Common myeloid progenitor, CD34-positive (primary cell): ENCODE data around the gene RASL12.

Source experiments
- CTCF ChIA-PET: fragments of 350-600 bp; sonication (Branson Sonifier 250); formaldehyde crosslinking; loops from one replicate; lab custom pipeline; 2021; ENCODE audit warnings: antibody characterized with exemption; lab: Charles Lee
- POLR2A ChIA-PET: fragments of 350-600 bp; sonication (Branson Sonifier 250); formaldehyde crosslinking; loops from one replicate; lab custom pipeline; 2021; ENCODE audit warnings: antibody characterized with exemption; lab: Charles Lee
- DNase-seq, 3 donors: peaks; one replicate each; pipeline versions ENCODE4 v3.0.0 to v3.0.0-alpha.2; 2013
- H3K27ac ChIP-seq, 2 experiments: 1 replicate in 1 of 2; 2 replicates in 1 of 2; pipeline ENCODE4 v1.7.0; 2013; ENCODE audit warnings: inconsistent platforms in 2 of 2, low read length in 2 of 2, mild to moderate bottlenecking in 2 of 2, low read depth in 1 of 2, moderate library complexity in 1 of 2; ENCODE audit not compliant: severe bottlenecking in 2 of 2, insufficient read depth in 1 of 2, poor library complexity in 1 of 2
- H3K27me3 ChIP-seq, 5 experiments: replicated peaks in 2 of 5; 1 replicate in 3 of 5; 2 replicates in 2 of 5; pipeline versions ENCODE4 v1.6.1 to v1.7.0; 2013; ENCODE audit warnings: low read length in 4 of 5, mild to moderate bottlenecking in 2 of 5, moderate library complexity in 2 of 5, inconsistent platforms in 1 of 5; ENCODE audit not compliant: insufficient read depth in 5 of 5, control insufficient read depth in 4 of 5
- H3K36me3 ChIP-seq, 4 experiments: 1 replicate in 2 of 4; 2 replicates in 2 of 4; pipeline versions ENCODE4 v1.6.1 to v1.7.0; 2013; ENCODE audit warnings: low read length in 3 of 4, control low read depth in 1 of 4, mild to moderate bottlenecking in 1 of 4; ENCODE audit not compliant: control insufficient read depth in 4 of 4, insufficient read depth in 4 of 4
- H3K4me1 ChIP-seq, 4 experiments: 1 replicate in 3 of 4; 2 replicates in 1 of 4; pipeline versions ENCODE4 v1.6.1 to v1.7.1; 2013; ENCODE audit warnings: low read length in 3 of 4, mild to moderate bottlenecking in 3 of 4, control low read depth in 1 of 4, inconsistent platforms in 1 of 4, moderate library complexity in 1 of 4; ENCODE audit not compliant: control insufficient read depth in 4 of 4, insufficient read depth in 4 of 4; ENCODE audit errors: control extremely low read depth in 1 of 4
- H3K4me3 ChIP-seq, 7 experiments: 1 replicate in 4 of 7; 2 replicates in 3 of 7; pipeline versions ENCODE4 v1.5.1 to v1.7.0; 2013; ENCODE audit warnings: mild to moderate bottlenecking in 7 of 7, low read length in 6 of 7, moderate library complexity in 6 of 7, inconsistent platforms in 2 of 7, low read depth in 2 of 7, control low read depth in 1 of 7; ENCODE audit not compliant: insufficient read depth in 4 of 7, control insufficient read depth in 1 of 7; ENCODE audit errors: extremely low read depth in 1 of 7
- H3K9me3 ChIP-seq, 5 experiments: 1 replicate in 4 of 5; 2 replicates in 1 of 5; pipeline versions ENCODE4 v1.6.1 to v1.7.1; 2013; ENCODE audit warnings: low read length in 4 of 5, mild to moderate bottlenecking in 2 of 5, inconsistent platforms in 1 of 5, low read depth in 1 of 5, moderate library complexity in 1 of 5; ENCODE audit not compliant: control insufficient read depth in 4 of 5, insufficient read depth in 2 of 5; ENCODE audit errors: control extremely low read depth in 1 of 5
- WGBS: methylation state at CpG from one replicate; pipeline ENCODE4 v1.1.5; 2013; ENCODE audit not compliant: insufficient coverage; 5-methylcytosine and 5-hydroxymethylcytosine counted together

Gene RASL12

DNA sequence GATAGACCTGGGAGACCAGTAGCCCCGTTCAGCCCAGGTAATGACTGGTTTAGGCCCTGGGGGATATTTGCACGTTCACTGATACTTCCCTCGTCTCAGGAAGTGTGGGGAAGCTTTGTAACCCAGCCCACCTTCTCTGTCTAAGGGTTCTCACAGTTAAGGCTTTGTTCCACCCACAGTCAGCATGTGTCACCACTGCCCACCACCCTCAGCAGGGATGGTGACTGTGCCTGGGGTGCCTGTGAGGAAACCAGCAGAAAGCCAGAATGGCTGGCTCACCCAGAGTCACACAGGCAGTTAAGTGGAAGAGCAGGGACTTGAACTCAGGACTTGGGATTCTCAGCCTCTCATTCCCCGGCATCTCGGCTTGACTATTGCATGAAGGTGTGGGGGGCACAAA is 14.0 kb upstream of the RASL12 start:
- peak in 1 of 3 donors; percentile 32 for DNase-seq
- ChIA-PET CTCF (interaction anchor here (1.0 to 17.2 kb wide), 6 partner anchors 10 to 48 kb away, joined by 3 to 282 read pairs (median 10); partner anchors contain the start of gene RASL12), POLR2A (no interaction called here)
- H3K4me1 ChIP-seq = peaks cover 0 to 27% (median 22%) of the 10 kb centered on the region in 4 experiments
- H3K36me3 ChIP-seq = no peaks in the 10 kb centered on the region
- H3K27me3 ChIP-seq = peaks cover 0 to 8% (median 0%) of the 10 kb centered on the region in 5 experiments
- no peaks in the 10 kb centered on the region for H3K9me3 ChIP-seq
- WGBS = 78% methylated on average over 5 of the region's 5 CpGs
- H3K27ac ChIP-seq = no peak overlapping the region
- no peak overlapping the region for H3K4me3 ChIP-seq

GRCh38 chr15:65081270-65081669 is 13.5 kb upstream of the RASL12 start:
- Histone ChIP-seq H3K27me3 (peaks cover 0 to 8% (median 0%) of the 10 kb centered on the region in 5 experiments), H3K9me3 (no peaks in the 10 kb centered on the region), H3K27ac (no peak overlapping the region), H3K4me3 (no peak overlapping the region), H3K36me3 (no peaks in the 10 kb centered on the region), H3K4me1 (peaks cover 0 to 32% (median 27%) of the 10 kb centered on the region in 4 experiments)
- DNase-seq = no peak
- WGBS = 86% methylated on average over 5 of the region's 6 CpGs
- CTCF ChIA-PET = interaction anchor here (3.0 to 17.2 kb wide), 3 partner anchors 14 to 47 kb away, joined by 11 to 282 read pairs (median 37); partner anchors contain the start of gene RASL12
- POLR2A ChIA-PET = interaction anchor here (0.6 kb wide), 1 partner anchor 223 kb away, joined by 3 read pairs; the partner anchor contains the start of gene RNU5B-1

DNA sequence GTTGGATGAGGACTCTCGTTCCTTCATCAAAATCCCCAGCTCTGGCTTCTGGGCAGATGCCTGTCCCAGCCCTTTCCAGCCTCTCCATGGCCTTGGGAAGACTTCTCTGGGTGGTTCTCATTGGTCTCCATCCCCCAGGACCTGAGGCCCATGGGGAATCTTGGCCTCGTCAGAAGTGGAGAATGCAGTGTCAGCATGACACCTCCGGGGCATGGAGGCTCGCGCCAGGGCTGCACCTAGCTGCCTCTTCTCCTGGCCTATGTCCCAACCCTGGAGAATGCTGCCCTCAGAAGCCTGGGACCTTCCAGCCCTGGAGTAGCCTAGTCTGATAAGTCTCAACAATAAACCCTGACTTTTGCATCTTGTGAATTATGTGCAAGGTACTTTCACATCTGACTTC is 11.8 kb upstream of the RASL12 start:
- Histone ChIP-seq H3K36me3 (no peaks in the 10 kb centered on the region), H3K4me3 (no peak overlapping the region), H3K4me1 (peaks cover 0 to 34% (median 29%) of the 10 kb centered on the region in 4 experiments), H3K27ac (no peak overlapping the region), H3K9me3 (no peaks in the 10 kb centered on the region), H3K27me3 (peaks cover 0 to 5% (median 0%) of the 10 kb centered on the region in 5 experiments)
- WGBS = 98% methylated on average over 5 of the region's 5 CpGs
- CTCF ChIA-PET = interaction anchor here (0.9 to 17.2 kb wide), 6 partner anchors 12 to 47 kb away, joined by 3 to 282 read pairs (median 30); partner anchors contain the start of gene RASL12
- POLR2A ChIA-PET = no interaction called here
- DNase-seq = no peak

- WGBS = 19% methylated on average over 18 of the region's 24 CpGs
- POLR2A ChIA-PET = no interaction called here
- Histone ChIP-seq H3K4me3 (peak overlapping the region in 1 of 7 experiments; percentile 10), H3K36me3 (no peaks in the 10 kb centered on the region), H3K27ac (no peak overlapping the region), H3K27me3 (peaks cover 0 to 4% (median 0%) of the 10 kb centered on the region in 5 experiments), H3K9me3 (no peaks in the 10 kb centered on the region), H3K4me1 (peaks cover 0 to 33% (median 29%) of the 10 kb centered on the region in 4 experiments)
- peak; percentile 74 to 86 (median 85) for DNase-seq
- CTCF ChIA-PET = interaction anchor here (0.6 to 17.2 kb wide), 13 partner anchors 9 to 345 kb away, joined by 3 to 282 read pairs (median 5); partner anchors contain the start of gene RASL12
Observed at GRCh38 chr15:65077981-65078352, 10.2 kb upstream of the RASL12 start.

DNA sequence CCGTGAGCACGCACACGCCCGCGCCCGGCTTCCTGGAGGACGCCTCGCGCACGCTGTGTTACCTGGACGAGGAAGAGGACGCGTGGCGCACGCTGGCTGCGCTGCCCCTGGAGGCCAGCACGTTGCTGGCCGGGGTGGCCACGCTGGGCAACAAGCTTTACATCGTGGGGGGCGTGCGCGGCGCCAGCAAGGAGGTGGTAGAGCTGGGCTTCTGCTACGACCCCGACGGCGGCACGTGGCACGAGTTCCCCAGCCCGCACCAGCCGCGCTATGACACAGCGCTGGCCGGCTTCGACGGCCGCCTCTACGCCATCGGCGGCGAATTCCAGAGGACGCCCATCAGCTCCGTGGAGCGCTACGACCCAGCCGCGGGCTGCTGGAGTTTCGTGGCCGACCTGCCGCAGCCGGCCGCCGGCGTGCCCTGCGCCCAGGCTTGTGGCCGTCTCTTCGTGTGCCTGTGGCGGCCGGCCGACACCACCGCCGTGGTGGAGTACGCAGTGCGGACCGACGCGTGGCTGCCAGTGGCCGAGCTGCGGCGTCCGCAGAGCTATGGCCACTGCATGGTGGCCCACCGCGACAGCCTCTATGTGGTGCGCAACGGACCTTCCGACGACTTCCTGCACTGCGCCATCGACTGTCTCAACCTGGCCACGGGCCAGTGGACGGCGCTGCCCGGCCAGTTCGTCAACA is 9.6 kb upstream of the RASL12 start:
- Histone ChIP-seq H3K4me3 (peak overlapping the region in 1 of 7 experiments; percentile 10), H3K27ac (no peak overlapping the region), H3K9me3 (no peaks in the 10 kb centered on the region), H3K27me3 (peaks cover 0 to 4% (median 0%) of the 10 kb centered on the region in 5 experiments), H3K36me3 (no peaks in the 10 kb centered on the region), H3K4me1 (peaks cover 0 to 29% (median 25%) of the 10 kb centered on the region in 4 experiments)
- WGBS = 67% methylated on average over 82 of the region's 85 CpGs
- POLR2A ChIA-PET = interaction anchor here (0.6 kb wide), 1 partner anchor 408 kb away, joined by 5 read pairs; no protein-coding TSS in a partner anchor
- DNase-seq = no peak
- CTCF ChIA-PET = interaction anchor here (1.0 to 17.2 kb wide), 9 partner anchors 8 to 44 kb away, joined by 3 to 282 read pairs (median 26); partner anchors contain the start of gene RASL12

DNA sequence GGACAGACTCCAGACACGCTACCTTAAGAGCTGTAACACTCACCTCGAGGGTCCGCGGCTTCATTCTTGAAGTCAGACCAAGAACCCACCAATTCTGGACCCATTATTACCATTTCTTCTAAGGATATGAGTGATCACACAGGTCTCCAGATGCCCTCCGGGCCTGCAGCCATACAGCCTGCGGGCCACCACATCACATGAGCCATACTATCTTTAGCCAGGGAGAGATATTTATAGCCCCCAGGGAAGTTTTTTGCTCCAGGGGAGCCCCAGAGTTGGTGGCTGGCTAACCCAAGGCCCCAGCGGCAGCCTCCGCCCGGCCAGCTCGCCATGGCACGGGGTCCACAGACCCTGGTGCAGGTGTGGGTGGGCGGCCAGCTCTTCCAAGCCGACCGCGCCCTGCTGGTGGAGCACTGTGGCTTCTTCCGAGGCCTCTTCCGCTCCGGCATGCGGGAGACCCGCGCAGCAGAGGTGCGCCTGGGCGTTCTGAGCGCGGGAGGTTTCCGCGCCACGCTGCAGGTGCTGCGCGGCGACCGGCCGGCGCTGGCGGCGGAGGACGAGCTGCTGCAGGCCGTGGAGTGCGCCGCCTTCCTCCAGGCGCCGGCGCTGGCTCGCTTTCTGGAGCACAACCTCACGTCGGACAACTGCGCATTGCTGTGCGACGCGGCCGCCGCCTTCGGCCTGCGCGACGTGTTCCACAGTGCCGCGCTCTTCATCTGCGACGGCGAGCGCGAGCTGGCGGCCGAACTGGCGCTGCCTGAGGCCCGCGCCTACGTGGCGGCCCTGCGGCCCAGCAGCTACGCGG is 8.9 kb upstream of the RASL12 start, which contains the start of gene KBTBD13:
Gene KBTBD13 (plus strand): TSS at position 261 of the 805 bp plus-strand sequence. CDS start 70 bp downstream, at position 331.
- no peak for DNase-seq
- WGBS = 75% methylated on average over 73 of the region's 73 CpGs
- peaks cover 0 to 27% (median 22%) of the 10 kb centered on the region in 4 experiments for H3K4me1 ChIP-seq
- ChIA-PET CTCF (interaction anchor here (2.0 to 17.2 kb wide), 6 partner anchors 9 to 44 kb away, joined by 9 to 282 read pairs (median 30); partner anchors contain the start of gene RASL12), POLR2A (interaction anchor here (0.6 kb wide), 1 partner anchor 409 kb away, joined by 5 read pairs; no protein-coding TSS in a partner anchor)
- H3K4me3 ChIP-seq = no peak within 1 kb of the TSS
- H3K27ac ChIP-seq = no peak within 1 kb of the TSS
- no peaks in the 10 kb centered on the region for H3K36me3 ChIP-seq
- peaks cover 0 to 4% (median 0%) of the 10 kb centered on the region in 5 experiments for H3K27me3 ChIP-seq
- no peaks in the 10 kb centered on the region for H3K9me3 ChIP-seq
